Left ventricle myocardium inferior (tissue), 1 donor: Measurements from ENCODE around the gene GATC. TPM values are rescaled to one million over a fixed set of nuclear protein-coding genes. Genes with fewer than 3 reads are reported as not detected.
"Not testable (repeated sequence)": the region's sequence is repeated elsewhere in the genome, so short reads cannot be mapped to it uniquely, and the experiment has no call there.

Experiments used
- DNase-seq: peaks from one replicate; pipeline ENCODE4 v3.0.0-alpha.2; 2020
- H3K27ac ChIP-seq: fragments of 200-600 bp; replicated peaks from 2 replicates; pipeline ENCODE4 v1.8.0; 2021
- H3K27me3 ChIP-seq: fragments of 200-600 bp; 2 replicates; pipeline ENCODE4 v1.8.0; 2021; ENCODE audit warnings: low read depth
- H3K36me3 ChIP-seq: fragments of 200-600 bp; 2 replicates; pipeline ENCODE4 v1.8.0; 2021
- H3K4me1 ChIP-seq: fragments of 200-600 bp; 2 replicates; pipeline ENCODE4 v1.8.0; 2021
- H3K4me3 ChIP-seq: fragments of 200-600 bp; 2 replicates; pipeline ENCODE4 v1.8.0; 2021; ENCODE audit warnings: mild to moderate bottlenecking, moderate library complexity
- H3K9me3 ChIP-seq: fragments of 200-600 bp; replicated peaks from 2 replicates; pipeline ENCODE4 v1.8.0; 2021
- intact Hi-C: fragments of 100-400 bp; cut with micrococcal nuclease; formaldehyde crosslinking; loops from one replicate; pipeline ENCODE4 v1.11.0; 2022
- total RNA-seq: library from RNA; stranded (reverse); fragmentation: NEBNext Ultra II Directional; extraction: Animal tissue kit (Norgen Biotek cat#: 25700); gene quantifications from one replicate; pipeline ENCODE4 v1.2.1, GENCODE V29; 2021
- TF ChIP-seq, protein P1 (sequence below): fragments of 200-600 bp; IDR thresholded peaks from 2 replicates; pipeline ENCODE4 v1.8.0; 2021; ENCODE audit warnings: antibody characterized with exemption, mild to moderate bottlenecking, borderline replicate concordance
- donor health status: DM: no; HTN: yes; CAD: no; lungs with severe emphysema.

The GATC gene
- total RNA-seq, 1 donor from 2014 or later, result 12.0 TPM

DNA sequence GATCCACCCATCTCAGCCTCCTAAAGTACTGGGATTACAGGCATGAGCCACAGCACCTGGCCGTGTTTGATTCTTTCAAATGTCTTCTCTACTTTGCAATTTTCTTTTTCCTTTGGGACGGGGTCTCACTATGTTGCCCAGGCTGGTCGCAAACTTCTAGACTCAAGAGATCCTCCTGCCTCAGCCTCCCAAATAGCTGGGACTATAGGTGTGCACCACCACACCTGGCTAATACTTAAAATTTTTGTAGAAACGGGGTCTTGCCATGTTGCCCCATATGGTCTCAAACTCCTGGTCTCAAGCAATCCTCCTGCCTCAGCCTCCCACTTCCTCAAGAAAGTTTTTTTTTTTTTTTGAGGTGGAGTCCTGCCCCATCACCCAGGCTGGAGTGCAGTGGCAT, 1.7 kb downstream of the GATC start:
- Histone ChIP-seq H3K9me3 (no peaks in the 10 kb centered on the region), H3K36me3 (peaks cover 50% of the 10 kb centered on the region), H3K4me1 (peaks cover 38% of the 10 kb centered on the region), H3K27ac (no peak overlapping the region), H3K4me3 (peak overlapping the region; percentile 87), H3K27me3 (no peaks in the 10 kb centered on the region)
- no peak for DNase-seq
- TF ChIP-seq, protein P1, sequence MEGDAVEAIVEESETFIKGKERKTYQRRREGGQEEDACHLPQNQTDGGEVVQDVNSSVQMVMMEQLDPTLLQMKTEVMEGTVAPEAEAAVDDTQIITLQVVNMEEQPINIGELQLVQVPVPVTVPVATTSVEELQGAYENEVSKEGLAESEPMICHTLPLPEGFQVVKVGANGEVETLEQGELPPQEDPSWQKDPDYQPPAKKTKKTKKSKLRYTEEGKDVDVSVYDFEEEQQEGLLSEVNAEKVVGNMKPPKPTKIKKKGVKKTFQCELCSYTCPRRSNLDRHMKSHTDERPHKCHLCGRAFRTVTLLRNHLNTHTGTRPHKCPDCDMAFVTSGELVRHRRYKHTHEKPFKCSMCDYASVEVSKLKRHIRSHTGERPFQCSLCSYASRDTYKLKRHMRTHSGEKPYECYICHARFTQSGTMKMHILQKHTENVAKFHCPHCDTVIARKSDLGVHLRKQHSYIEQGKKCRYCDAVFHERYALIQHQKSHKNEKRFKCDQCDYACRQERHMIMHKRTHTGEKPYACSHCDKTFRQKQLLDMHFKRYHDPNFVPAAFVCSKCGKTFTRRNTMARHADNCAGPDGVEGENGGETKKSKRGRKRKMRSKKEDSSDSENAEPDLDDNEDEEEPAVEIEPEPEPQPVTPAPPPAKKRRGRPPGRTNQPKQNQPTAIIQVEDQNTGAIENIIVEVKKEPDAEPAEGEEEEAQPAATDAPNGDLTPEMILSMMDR, result no peak
- intact Hi-C loops, result no loop called here

GRCh38 chr12:120452524-120452923, 6.3 kb downstream of the GATC start:
- intact Hi-C loops, H3K4me1 ChIP-seq, H3K9me3 ChIP-seq, H3K4me3 ChIP-seq, H3K27ac ChIP-seq, DNase-seq, H3K27me3 ChIP-seq: not testable (repeated sequence)
- H3K36me3 ChIP-seq, result peaks cover 64% of the 10 kb centered on the region

GRCh38 chr12:120453060-120453750, 7.0 kb downstream of the GATC start:
- TF ChIP-seq, protein P1, result no peak
- Histone ChIP-seq H3K27ac (no peak overlapping the region), H3K27me3 (no peaks in the 10 kb centered on the region), H3K9me3 (no peaks in the 10 kb centered on the region), H3K36me3 (peaks cover 71% of the 10 kb centered on the region), H3K4me1 (peaks cover 4% of the 10 kb centered on the region), H3K4me3 (no peak overlapping the region)
- intact Hi-C loops, result no loop called here
- no peak for DNase-seq

DNA sequence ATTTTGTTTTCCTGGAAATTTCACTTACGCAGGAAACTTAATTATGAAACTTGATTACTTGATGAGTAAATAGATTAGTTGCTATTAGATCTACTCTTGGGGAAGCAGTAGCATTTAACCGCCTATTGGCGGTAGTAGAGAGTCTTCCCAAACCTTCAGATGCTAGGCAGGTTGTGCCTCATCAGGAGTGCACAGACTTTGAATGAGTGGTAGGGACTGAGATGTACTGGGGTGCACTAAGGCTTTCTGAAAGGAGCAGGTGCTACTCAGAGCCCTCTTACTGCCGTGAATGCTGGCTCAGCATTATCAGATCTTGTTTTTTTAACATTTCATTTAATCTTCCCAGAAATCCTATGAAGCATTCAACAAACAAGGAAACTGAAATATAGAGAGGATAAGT, 7.7 kb downstream of the GATC start:
- H3K27me3 ChIP-seq, result no peaks in the 10 kb centered on the region
- H3K4me3 ChIP-seq, result no peak overlapping the region
- peaks cover 78% of the 10 kb centered on the region for H3K36me3 ChIP-seq
- no peak for DNase-seq
- intact Hi-C loops, result no loop called here
- no peaks in the 10 kb centered on the region for H3K9me3 ChIP-seq
- TF ChIP-seq, protein P1, result peak; percentile 59
- H3K27ac ChIP-seq, result no peak overlapping the region
- peaks cover 4% of the 10 kb centered on the region for H3K4me1 ChIP-seq

GRCh38 chr12:120455302-120455701, 9.1 kb downstream of the GATC start:
- no peaks in the 10 kb centered on the region for H3K27me3 ChIP-seq
- no peak overlapping the region for H3K4me3 ChIP-seq
- no peak overlapping the region for H3K27ac ChIP-seq
- no peak for DNase-seq
- H3K4me1 ChIP-seq, result no peaks in the 10 kb centered on the region
- no peaks in the 10 kb centered on the region for H3K9me3 ChIP-seq
- TF ChIP-seq, protein P1, result no peak
- peaks cover 84% of the 10 kb centered on the region for H3K36me3 ChIP-seq
- intact Hi-C loops, result no loop called here

DNA sequence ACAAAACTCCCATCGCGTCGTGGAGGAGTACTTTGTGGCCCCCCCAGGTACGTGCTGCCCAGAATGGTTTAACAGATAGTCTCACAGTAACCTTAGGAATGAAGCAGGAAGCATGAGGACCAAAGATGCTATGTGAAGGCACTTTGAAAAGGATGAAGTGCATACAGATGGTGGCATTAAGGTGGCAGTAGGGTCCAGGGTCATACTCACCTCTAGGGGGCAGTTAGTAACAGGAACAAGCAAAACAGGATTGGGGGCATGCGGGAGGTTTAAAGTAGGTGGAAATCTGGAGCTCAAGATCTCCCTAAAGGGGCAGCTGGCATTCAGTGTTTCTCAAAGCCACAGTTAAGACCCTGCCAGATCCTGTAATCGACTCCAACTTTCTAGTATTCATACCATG, 10.9 kb downstream of the GATC start:
- no peaks in the 10 kb centered on the region for H3K9me3 ChIP-seq
- no peak for DNase-seq
- H3K36me3 ChIP-seq, result peaks cover 86% of the 10 kb centered on the region
- TF ChIP-seq, protein P1, result peak; percentile 20
- H3K27me3 ChIP-seq, result no peaks in the 10 kb centered on the region
- no peak overlapping the region for H3K4me3 ChIP-seq
- intact Hi-C loops, result no loop called here
- no peaks in the 10 kb centered on the region for H3K4me1 ChIP-seq
- no peak overlapping the region for H3K27ac ChIP-seq
